ENCODE measurements around the gene MCOLN1. TPM values are rescaled to one million over a fixed set of nuclear protein-coding genes. Genes with fewer than 3 reads are reported as not detected.

MCOLN1 gene
- total RNA-seq, 2 experiments from 2014 or later: 7.8 to 18.3 TPM

GRCh38 chr19:7519361-7520130 lies 2.9 kb upstream of the MCOLN1 start:
- no peaks in the 10 kb centered on the region for H3K36me3 ChIP-seq (ENCODE audit: insufficient read depth, low read length)
- no peaks in the 10 kb centered on the region for H3K79me2 ChIP-seq (ENCODE audit: insufficient read depth, low read depth, low read length)
- H3K27ac ChIP-seq (ENCODE audit: low read depth, low read length, poor library complexity, severe bottlenecking): no peak overlapping the region
- no peaks in the 10 kb centered on the region for H3K9me2 ChIP-seq (ENCODE audit: insufficient read depth, low read length)
- POLR2A ChIA-PET: no interaction called here
- intact Hi-C loops (cut with micrococcal nuclease; ENCODE audit: unreplicated experiment): no loop called here
- H3K4me1 ChIP-seq (ENCODE audit: insufficient read depth, low read length, poor library complexity, severe bottlenecking): peaks cover 14% of the 10 kb centered on the region
- no peak overlapping the region for H2AFZ ChIP-seq (ENCODE audit: low read length)
- H3K4me2 ChIP-seq (ENCODE audit: low read length): no peak overlapping the region
- no TSS peak for BruUV-seq (replicated peaks)
- H3K9me3 ChIP-seq (ENCODE audit: low read length): no peaks in the 10 kb centered on the region
- no peak overlapping the region for H3K4me3 ChIP-seq (ENCODE audit: low read depth, low read length, poor library complexity, severe bottlenecking)
- CTCF ChIA-PET (ENCODE audit: unreplicated experiment): no interaction called here
- H4K20me1 ChIP-seq (ENCODE audit: insufficient read depth, low read length): no peaks in the 10 kb centered on the region
- DNase-seq (ENCODE audit: low spot score): no peak
- TF ChIP-seq CTCF (conservative IDR thresholded peaks at IDR 0.05; ENCODE audit: low read length) (no peak), EZH2phosphoT487 (IDR thresholded peaks at IDR 0.05; ENCODE audit: borderline replicate concordance, low read depth, low read length) (no peak)

GRCh38 chr19:7520131-7521051 lies 2.0 kb upstream of the MCOLN1 start:
- Histone ChIP-seq H3K4me2 (ENCODE audit: low read length) (no peak overlapping the region), H3K27ac (ENCODE audit: low read depth, low read length, poor library complexity, severe bottlenecking) (no peak overlapping the region), H4K20me1 (ENCODE audit: insufficient read depth, low read length) (no peaks in the 10 kb centered on the region), H3K36me3 (ENCODE audit: insufficient read depth, low read length) (no peaks in the 10 kb centered on the region), H3K4me1 (ENCODE audit: insufficient read depth, low read length, poor library complexity, severe bottlenecking) (peaks cover 14% of the 10 kb centered on the region), H3K4me3 (ENCODE audit: low read depth, low read length, poor library complexity, severe bottlenecking) (no peak overlapping the region), H3K9me2 (ENCODE audit: insufficient read depth, low read length) (no peaks in the 10 kb centered on the region), H2AFZ (ENCODE audit: low read length) (no peak overlapping the region), H3K79me2 (ENCODE audit: insufficient read depth, low read depth, low read length) (no peaks in the 10 kb centered on the region), H3K9me3 (ENCODE audit: low read length) (no peaks in the 10 kb centered on the region)
- POLR2A ChIA-PET: interaction anchor here (0.8 kb wide), 1 partner anchor 12 kb away, joined by 4 read pairs; no protein-coding TSS in a partner anchor
- intact Hi-C loops (cut with micrococcal nuclease; ENCODE audit: unreplicated experiment): no loop called here
- BruUV-seq (replicated peaks): no TSS peak
- CTCF ChIA-PET (ENCODE audit: unreplicated experiment): no interaction called here
- DNase-seq (ENCODE audit: low spot score): no peak
- no peak for TF ChIP-seq EZH2phosphoT487 (IDR thresholded peaks at IDR 0.05; ENCODE audit: borderline replicate concordance, low read depth, low read length)
- TF ChIP-seq CTCF (conservative IDR thresholded peaks at IDR 0.05; ENCODE audit: low read length): no peak

Data from OCI-LY7 (cell line).